ENCODE results near the gene RCBTB2. TPM values are rescaled to one million over a fixed set of nuclear protein-coding genes. Genes with fewer than 3 reads are reported as not detected.
"Not testable (repeated sequence)": the region's sequence is repeated elsewhere in the genome, so short reads cannot be mapped to it uniquely, and the experiment has no call there.

Gene RCBTB2
- total RNA-seq: 19.7 TPM

DNA sequence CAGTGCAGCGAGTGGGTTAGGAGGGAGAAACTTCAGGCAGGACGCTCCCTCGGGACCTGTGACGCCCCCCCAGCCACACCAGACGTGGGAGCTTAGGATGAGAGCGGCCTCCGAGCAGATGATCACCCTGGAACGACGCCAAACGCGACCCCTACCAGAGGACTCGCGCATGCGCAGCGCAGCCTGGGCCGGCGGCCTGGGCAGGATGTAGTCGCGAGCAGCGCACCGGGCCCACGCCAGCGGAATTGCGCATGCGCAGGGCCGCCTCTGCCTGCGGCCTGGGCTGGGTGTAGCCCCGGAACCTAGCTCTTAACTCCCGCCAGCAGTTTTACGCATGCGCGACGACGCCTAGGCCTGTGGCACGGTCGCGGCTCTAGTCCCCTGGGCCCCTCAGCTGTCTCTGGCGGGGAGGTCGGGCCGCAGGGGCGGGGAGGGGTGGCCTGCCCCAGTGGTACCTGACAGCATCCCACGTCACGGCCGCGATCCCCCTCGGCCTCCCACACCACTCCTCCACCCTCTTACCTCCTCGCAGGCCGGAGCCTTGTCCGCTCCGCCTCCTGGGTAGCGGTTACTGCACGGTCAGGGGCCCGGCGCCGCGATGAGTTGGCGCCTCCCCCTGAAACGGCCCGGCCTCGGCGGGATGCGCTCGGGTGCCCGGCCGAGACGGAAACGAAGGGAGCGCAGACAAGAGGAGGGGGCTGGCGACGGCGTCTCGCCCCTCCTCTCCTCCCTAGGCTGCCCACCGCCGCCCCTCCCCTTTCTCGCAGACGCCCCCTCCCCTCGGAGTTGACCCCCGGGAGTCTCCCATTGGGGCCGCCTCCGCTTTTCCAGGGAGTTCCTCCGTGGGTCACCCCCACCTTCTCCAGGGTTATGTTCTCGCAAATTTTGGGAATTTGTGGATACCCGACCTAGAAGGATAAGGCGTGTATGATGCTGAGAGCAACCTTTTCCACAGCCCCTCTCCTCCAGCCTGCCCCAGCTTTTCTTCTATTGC is at the start of gene RCBTB2:
Gene RCBTB2 (minus strand): TSS at position 575 of the 994 bp plus-strand sequence. CDS start 11,141 bp downstream, outside the sequence.
- peak; percentile 99 for DNase-seq (ENCODE audit: low spot score)
- intact Hi-C loops (cut with DNase I): no loop called here
- ATAC-seq: peak; percentile 99

DNA sequence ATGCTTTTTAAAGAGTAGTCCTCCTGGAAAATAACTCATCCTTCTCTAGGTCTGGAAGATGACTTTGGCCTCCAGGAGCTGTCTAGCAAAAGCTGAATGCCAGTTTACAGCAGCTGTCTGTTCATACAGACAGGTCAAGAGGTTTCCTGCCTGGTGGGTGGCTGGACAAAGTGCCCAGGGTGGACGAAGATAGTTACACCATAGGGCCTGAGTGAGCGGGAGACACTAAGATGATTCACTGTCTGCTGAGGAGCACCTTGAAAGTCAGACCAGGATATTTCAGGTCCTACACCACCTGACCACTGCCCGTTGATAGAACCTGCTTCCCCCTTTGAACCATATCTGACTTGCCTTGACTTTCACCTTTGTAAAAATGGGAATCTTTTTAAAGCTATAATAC is 49.2 kb upstream of the RCBTB2 start:
- DNase-seq (ENCODE audit: low spot score): no peak

DNA sequence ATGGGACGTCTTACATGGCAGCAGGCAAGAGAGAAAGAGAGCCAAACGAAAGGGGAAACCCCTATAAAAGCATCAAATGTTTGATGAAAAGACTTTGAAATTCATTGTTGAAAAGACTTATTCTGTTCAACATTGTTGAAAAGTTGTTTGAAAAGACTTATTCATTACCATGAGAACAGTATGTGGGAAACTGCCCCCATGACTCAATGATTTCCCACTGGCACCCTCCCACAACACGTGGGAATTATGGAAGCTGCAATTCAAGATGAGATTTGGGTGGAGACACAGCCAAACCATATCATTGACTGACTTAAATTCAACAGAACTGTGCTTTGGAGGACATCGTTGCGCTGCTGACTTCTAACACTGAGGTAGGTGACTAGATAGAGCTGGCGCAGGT is 48.0 kb upstream of the RCBTB2 start:
- intact Hi-C loops (cut with DNase I): no loop called here
- DNase-seq (ENCODE audit: low spot score) (no peak), ATAC-seq (no peak)

More for the DNA sequence above, 49.2 kb upstream of the RCBTB2 start:
- intact Hi-C loops (cut with DNase I): no loop called here
- ATAC-seq: no peak

DNA sequence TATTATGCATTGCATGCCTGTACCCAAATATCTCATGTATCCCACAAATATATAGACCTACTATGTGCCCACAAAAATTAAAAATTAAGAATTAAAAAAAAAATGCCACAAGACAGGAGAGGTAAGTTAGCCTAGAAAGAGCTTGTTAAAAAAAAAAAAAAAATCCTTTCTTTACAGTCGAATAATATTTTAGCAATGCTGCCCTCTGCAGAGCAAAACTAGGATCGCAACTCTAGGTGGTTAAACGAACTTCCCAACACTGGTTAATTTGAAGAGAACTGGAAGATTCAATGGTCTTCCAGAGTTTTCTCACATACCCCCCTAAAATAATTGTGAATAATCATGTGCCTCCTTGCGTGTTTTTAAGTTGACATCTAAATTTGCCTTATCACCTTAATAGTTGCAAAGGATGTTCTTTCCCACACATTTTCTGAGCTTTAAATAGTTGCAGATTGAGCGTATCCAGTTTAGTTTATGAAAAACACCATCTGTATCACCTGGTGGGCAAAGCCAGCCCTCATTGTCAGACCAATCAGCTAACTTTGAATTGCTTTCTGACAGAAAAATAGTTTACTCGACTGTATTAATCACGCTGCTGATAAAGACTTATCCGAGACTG is 47.4 kb upstream of the RCBTB2 start:
- intact Hi-C loops (cut with DNase I): no loop called here
- DNase-seq (ENCODE audit: low spot score) (peak; percentile 90), ATAC-seq (peak; percentile 62)

DNA sequence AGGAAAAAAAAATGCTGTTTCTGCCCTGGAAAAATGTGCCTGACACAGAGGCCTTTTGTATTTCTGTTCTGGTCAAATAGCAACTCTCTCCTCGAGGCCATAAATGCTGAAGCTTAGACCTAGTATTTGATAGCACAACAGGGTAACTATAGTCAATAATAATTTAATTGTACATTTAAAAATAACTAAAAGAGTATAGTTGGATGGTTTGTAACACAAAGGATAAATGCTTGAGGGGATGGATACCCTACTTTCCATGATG is 47.0 kb upstream of the RCBTB2 start:
- intact Hi-C loops (cut with DNase I); ATAC-seq; DNase-seq (ENCODE audit: low spot score): not testable (repeated sequence)

DNA sequence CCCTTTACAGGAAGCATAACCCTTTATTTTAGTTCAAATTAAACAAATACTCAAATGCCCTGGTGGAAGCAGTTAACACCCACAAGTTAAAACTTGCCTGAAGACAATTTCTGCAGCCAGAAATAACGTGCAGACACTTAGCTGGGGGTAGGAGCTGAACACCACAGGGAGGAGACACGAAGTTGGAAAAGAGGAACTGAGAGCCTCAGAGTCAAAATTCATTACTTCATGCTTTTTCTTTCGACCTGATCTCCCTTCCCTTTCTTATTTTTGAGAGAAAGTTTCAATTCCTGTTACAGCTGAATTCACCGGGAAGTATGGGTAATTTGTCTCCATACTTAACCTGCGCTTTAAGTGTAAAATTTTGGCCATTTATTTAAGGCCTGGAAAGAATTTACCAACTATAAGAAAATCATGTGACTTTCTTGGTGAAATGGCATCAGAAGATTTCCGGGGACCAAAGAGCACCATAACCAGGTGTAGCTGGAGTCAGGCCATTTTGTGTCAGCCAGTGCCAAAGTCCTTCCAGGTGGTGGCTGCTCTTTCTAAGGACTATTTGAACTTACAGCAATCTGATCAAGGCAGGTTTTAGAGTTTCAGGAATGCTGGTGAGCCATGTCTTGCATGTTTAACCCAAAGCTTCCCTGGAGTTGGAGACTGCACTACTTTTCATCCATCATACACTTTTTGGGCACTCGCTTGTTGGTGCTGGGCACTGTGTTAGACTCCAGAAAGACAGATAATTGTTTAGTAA is 46.5 kb upstream of the RCBTB2 start:
- intact Hi-C loops (cut with DNase I): no loop called here
- DNase-seq (ENCODE audit: low spot score) (no peak), ATAC-seq (peak; percentile 64)

DNA sequence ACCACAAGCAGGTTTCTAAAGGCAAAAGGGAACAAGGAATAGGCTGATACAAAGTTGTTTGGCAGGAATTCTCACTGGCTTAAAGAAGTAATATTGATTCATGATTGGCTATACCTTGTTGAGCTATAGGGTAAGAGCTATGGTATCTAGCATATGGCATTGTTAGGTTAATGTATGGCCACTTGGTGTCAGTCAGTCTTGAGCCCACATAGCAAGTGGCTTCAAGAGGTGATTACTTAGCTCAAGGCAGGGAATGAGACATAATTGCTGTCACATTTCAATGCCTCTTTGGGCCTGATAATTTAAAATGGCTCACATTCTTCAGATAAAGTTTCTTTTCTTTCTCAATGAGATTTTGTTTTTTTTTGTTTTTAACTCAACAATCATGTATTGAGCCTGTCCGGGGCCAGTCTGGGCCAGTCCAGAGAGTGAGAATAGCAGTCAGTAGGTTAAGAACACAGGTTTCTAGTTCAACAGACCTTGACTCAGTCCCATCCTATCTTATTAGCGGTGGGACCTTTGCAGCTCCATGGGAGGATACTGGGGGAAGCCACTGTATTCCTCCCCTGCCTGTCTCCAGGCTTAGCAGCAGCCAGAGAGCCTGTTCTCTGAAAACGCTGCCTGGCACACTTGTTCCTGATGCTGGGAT is 45.8 kb upstream of the RCBTB2 start:
- no peak for ATAC-seq
- DNase-seq (ENCODE audit: low spot score): no peak
- intact Hi-C loops (cut with DNase I): no loop called here

DNA sequence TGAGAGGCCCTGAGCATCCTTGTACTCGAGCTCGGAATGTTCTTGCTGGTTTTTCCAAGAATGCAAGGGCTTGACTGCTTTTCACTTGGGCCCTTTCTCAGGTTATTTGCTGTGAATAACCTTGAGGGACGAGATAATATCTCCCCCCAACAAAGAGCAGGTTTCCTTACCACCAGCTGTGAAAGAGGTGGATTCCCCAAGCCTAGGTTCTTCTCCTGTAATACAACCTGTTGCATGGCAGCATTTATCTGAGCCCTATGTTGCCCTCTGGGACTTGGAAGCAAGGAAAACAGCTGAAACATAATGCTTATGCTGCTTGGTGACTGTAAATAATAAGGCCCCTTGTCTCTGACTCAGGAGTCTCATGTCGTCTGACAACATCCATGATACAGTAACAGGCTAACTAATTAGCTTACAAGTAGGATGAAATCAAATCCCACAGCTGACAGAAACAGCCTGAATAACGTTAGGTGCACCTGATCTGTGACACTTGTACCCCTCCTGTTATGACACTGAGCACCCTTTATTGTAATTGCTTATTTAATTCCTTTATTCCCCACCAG is 43.6 kb upstream of the RCBTB2 start:
- no peak for ATAC-seq
- DNase-seq (ENCODE audit: low spot score): no peak

DNA sequence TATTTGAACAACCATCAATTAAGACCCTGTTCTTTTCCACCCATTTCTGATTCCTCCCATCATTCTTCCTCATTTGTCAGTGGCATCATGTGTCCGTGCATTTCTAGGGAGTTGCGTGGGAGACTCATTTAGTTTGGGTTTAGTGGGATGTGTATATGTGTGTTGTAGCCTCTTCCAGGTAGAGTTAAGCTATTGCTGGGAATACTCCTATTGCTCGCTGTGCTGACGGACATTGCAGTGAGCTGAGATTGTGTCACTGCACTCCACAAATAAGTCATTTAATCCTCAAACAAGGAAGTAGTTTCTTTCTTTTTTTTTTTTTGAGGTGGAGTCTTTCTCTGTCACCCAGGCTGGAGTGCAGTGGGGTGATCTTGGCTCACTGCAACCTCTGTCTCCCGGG is 42.2 kb upstream of the RCBTB2 start:
- DNase-seq (ENCODE audit: low spot score) (no peak), ATAC-seq (no peak)
- intact Hi-C loops (cut with DNase I): no loop called here

More for the DNA sequence above, 43.6 kb upstream of the RCBTB2 start:
- intact Hi-C loops (cut with DNase I): no loop called here

DNA sequence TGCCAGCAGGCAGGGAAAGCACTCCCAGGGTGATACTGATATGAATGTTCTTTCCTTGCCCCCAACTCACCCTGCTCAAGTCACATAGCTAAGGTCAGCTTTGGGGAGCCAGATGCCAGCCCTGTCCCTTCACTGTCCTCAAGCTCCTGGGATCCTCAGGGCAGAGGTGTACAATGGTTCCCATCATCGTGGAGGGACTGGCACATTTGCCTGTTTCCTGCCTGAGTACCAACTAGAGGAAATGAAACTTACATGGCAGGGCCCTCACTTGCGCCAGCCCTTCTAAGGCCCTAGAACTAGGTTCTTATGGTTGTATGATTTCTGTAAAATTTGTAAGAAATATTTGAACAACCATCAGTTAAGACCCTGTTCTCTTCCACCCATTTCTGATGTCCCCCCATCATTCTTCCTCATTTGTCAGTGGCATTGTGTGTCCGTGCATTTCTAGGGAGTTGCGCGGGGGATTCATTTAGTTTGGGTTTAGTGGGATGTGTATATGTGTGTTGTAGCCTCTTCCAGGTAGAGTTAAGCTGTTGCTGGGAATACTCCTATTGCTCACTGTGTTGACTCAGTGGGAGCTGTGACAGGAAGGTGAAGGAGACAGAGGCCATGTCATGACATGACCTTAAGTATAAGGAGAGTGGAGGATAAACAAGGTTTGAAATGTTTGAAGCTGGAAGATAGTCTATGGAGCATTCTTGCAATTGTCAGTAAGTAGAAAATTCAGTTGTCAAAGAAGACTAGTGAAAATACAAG is 41.3 kb upstream of the RCBTB2 start:
- intact Hi-C loops (cut with DNase I): no loop called here
- DNase-seq (ENCODE audit: low spot score) (no peak), ATAC-seq (no peak)

DNA sequence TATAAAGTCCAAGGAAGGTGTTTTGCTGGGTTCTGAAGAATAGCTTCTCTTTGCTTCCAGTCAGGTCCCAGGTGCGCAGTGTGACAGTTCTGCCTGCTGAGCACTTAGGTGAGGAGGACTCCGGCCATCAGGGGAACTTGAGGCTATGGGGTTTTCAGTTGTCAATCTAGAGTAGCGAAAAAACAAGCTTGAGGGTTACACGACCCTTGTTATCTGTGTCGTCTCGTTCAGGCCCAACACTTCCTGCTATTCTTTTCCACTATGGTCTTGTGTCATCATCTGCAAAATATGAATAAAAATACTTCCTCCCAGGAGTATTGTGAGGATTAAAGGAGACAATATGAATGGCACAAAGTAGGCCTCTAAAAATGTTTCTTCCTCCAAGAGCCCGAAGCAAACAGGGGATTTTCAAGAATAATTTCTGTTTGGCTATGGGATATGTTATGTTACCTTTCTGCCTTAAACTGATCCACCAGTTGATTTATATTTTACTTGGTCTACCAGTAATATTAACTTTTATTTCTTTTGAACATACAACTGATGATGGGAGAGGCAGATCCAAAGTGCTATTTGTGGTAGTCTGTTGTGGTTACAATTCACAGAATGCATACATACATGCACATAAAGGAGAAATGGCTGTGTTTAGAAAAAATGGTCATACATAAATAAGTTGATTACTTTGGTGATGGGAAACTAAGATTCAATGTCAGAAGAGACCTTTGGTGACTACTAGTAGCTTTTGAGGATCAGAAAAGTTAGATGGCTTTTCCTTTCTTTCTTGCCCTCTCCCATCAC is 40.5 kb upstream of the RCBTB2 start:
- intact Hi-C loops (cut with DNase I): no loop called here
- no peak for DNase-seq (ENCODE audit: low spot score)
- no peak for ATAC-seq

DNA sequence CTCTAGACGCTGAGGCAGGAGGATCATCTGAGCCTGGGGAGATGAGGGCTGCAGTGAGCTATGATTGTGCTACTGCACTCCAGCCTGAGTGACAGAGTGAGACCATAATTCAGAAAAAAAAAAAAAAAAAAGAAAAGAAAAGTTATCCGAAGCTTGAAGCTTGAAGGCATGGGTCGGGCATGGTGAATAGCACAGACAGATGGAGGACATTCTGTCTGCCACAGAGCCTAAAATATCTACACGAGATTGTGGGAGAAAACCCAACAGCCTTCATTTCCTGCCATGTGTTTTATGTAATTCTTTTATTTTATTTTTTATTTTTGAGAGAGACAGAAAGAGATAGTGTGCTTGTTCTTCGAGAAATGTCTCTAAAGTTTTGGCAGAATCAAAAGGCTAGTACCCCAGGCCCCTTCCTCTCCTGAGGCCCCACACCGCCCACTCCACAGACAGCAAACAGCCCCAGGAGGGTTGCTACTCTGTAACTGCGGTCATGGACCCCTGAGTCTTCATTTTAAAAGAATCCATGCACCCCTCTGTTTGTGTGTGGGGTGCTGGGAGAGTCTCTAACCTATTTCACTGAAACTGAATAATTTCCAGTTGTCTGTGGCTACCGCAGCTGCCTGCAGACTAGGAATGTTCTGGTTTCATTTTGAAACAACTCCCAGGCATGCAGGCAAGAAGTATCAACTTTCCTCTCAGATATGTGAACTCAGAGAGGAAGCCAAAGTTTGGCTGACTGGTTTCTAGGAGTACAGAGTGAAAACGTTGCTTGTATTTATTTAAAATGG is 38.4 kb upstream of the RCBTB2 start:
- intact Hi-C loops (cut with DNase I): no loop called here
- ATAC-seq (peak; percentile 80), DNase-seq (ENCODE audit: low spot score) (no peak)

DNA sequence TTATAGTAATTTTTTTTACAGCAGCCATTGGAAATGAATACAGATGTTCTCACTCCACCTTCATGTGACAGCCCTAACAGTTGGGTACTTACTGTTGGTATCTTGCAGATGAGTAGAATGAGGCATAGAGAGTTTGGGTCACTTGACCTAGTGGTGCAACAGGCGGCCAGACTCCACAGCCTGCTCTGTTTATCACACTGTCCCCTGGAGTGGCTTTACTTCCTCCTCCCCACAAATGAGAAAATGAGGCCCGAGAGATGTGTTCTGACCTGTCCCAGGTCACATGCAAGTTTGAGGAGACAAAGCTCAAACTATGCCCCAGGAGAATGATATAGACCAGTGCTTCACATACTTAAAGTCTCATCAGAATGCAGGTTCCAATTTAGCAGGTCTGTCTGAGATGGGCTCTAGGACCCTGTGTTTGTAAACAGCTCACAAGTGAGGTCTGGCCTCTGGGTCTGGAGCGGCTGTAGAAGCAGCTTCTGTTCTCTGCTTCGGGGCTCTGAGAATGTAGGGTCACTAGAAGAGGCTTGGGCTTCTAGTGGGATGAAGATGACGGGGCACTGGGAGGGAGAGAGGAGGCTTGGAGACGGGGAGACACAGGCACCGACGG is 37.4 kb upstream of the RCBTB2 start:
- ATAC-seq (peak; percentile 25), DNase-seq (ENCODE audit: low spot score) (no peak)
- intact Hi-C loops (cut with DNase I): no loop called here

DNA sequence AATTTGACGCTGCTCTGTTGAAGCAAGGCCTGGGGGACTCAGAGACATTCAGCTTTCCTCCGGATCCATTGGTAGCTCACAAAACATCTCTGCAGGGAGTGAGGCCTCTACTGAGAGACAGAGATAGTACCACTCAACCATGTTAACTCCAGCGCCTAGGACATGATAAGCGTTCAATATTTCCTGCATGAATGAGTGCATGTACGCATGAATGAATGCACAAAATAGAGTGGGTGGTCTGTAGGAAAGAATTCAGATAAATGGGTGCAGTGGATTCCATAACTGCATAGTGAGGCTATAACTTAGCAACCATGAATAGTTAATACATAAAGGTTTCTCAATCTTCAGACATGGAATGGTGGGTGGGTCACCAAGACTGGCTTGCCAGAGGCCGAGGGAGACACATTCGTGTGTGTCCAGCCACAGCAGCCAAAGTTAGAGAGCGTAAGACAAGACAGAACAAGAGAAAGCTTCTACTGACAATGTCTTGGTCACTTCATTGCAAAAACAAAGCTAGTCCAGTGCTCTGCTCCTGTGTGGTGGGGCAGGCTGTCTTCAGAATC is 36.3 kb upstream of the RCBTB2 start:
- DNase-seq (ENCODE audit: low spot score): no peak
- intact Hi-C loops (cut with DNase I): no loop called here

DNA sequence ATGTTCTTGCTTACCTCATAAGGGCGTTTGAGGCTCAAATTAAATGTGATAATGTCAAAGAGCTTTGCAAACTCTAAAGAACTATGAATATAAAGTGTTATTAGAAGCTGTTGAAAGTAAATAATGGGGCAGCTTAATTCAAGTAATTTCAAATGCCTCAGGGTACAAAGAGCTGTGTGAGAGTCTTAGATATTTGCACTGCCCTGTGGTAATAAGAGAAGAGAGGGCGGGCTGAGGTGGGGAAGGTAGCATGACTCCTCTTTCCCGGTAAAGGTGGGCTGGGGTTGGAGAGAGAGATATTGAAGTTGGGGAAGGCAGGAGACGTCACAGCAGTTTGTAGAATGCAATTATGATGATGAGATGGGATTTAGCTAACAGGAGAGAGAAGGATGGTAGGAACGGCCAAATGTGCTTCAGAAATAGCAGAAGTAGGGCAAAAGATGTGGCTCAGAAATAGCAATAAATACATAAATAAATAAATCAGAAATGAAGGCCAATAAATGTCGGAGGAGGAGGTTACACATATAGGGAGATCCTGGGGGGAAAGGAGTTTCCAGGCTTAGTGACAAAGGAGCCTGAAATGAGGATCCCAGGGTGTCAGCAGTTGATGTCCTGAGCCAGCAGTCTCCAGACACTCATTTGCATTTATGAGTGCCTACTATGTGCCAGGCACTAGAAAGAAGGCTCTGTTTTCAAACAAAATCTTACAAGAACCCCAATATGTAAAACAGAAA is 35.7 kb upstream of the RCBTB2 start:
- DNase-seq (ENCODE audit: low spot score): no peak
- no peak for ATAC-seq
- intact Hi-C loops (cut with DNase I): no loop called here

More for the DNA sequence above, 36.3 kb upstream of the RCBTB2 start:
- ATAC-seq: no peak

Data from sciatic nerve (tissue), 2 donors.